ENCODE results near the gene MLLT1.

The MLLT1 gene

DNA sequence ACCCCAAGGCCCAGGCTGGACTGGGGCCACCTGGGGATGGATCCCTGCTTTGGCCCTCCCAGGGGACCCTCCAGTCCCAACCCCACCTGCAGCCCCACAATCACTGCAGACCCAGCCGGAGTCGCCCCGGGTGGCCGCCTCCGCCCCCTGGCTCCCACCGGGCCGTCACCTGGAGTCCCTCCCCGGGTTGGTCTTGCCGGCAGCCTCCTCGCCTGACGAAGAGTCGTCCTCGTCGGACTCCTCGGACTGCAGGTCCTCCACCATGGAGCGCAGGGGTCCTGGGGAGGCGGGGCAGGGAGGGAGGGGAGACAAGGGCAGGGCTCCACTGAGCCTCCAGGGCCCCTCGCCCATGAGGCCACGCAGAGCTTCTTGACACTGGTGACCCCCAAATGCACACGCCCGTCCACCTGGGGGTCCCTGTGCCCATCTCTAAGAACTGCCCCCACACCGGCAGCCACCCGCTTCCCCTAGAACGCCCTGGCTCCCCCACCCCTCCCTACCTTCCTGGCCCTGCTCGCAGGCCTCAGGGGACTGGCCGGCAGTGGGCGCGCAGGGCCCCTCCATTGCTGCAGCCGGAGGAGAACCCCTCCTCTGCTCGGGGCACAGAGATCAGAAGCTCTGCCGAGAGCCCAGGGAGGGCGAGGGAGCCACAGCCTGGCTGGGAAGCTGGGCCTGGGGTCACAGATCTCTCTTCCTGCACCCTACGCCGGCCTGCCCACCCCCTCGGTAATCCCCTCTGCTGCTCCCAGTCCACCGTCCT is 63.4 kb downstream of the MLLT1 start:
- Histone ChIP-seq H3K27me3 (ENCODE audit: insufficient read depth, poor library complexity, severe bottlenecking) (no peaks in the 10 kb centered on the region), H3K4me3 (ENCODE audit: severe bottlenecking) (no peak overlapping the region), H3K4me1 (ENCODE audit: insufficient read depth, poor library complexity, severe bottlenecking) (no peaks in the 10 kb centered on the region), H3K9me3 (ENCODE audit: severe bottlenecking) (no peaks in the 10 kb centered on the region), H3K27ac (ENCODE audit: poor library complexity, severe bottlenecking) (no peak overlapping the region), H3K36me3 (ENCODE audit: low read depth) (peaks cover 10% of the 10 kb centered on the region; the same call in 1 of the 2 replicates)
- no peak for ATAC-seq (ENCODE audit: low read depth)
- DNase-seq (ENCODE audit: low spot score) = peak; percentile 28
- TF ChIP-seq, protein P1, sequence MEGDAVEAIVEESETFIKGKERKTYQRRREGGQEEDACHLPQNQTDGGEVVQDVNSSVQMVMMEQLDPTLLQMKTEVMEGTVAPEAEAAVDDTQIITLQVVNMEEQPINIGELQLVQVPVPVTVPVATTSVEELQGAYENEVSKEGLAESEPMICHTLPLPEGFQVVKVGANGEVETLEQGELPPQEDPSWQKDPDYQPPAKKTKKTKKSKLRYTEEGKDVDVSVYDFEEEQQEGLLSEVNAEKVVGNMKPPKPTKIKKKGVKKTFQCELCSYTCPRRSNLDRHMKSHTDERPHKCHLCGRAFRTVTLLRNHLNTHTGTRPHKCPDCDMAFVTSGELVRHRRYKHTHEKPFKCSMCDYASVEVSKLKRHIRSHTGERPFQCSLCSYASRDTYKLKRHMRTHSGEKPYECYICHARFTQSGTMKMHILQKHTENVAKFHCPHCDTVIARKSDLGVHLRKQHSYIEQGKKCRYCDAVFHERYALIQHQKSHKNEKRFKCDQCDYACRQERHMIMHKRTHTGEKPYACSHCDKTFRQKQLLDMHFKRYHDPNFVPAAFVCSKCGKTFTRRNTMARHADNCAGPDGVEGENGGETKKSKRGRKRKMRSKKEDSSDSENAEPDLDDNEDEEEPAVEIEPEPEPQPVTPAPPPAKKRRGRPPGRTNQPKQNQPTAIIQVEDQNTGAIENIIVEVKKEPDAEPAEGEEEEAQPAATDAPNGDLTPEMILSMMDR (IDR thresholded peaks at IDR 0.05; ENCODE audit: poor library complexity, severe bottlenecking) = no peak

DNA sequence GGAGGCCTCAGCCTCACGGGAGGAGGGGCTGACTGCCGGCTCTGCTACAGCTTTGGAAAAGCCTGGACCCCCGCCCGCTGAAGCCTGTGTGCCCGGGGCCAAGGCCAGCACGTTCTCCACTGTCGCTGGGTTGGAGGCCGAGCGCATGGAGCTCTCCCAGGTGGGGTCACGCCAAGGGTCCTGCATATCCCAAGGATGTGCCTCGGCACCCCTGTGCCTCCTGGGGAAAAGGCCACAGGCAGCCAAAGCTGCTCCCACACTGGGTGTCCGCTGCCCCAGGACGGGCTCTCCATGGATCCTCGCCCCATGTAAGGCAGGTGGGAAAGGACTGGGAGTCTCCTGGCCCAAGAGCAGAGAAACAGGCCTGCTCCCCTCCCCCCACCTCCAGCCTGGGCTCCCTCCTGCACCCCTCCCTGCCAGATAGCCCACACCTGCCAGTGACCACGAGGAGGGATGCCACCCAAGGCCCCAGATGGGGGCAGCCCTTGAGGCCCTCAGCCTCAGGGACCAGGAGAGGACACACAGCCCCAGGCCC is 64.0 kb downstream of the MLLT1 start:
- Histone ChIP-seq H3K9me3 (ENCODE audit: severe bottlenecking) (no peaks in the 10 kb centered on the region), H3K4me1 (ENCODE audit: insufficient read depth, poor library complexity, severe bottlenecking) (no peaks in the 10 kb centered on the region), H3K27ac (ENCODE audit: poor library complexity, severe bottlenecking) (no peak overlapping the region), H3K36me3 (ENCODE audit: low read depth) (peaks cover 10% of the 10 kb centered on the region; the same call in 1 of the 2 replicates), H3K4me3 (ENCODE audit: severe bottlenecking) (no peak overlapping the region), H3K27me3 (ENCODE audit: insufficient read depth, poor library complexity, severe bottlenecking) (no peaks in the 10 kb centered on the region)
- DNase-seq (ENCODE audit: low spot score) (peak; percentile 45), ATAC-seq (ENCODE audit: low read depth) (no peak)
- TF ChIP-seq, protein P1 (IDR thresholded peaks at IDR 0.05; ENCODE audit: poor library complexity, severe bottlenecking) = no peak

DNA sequence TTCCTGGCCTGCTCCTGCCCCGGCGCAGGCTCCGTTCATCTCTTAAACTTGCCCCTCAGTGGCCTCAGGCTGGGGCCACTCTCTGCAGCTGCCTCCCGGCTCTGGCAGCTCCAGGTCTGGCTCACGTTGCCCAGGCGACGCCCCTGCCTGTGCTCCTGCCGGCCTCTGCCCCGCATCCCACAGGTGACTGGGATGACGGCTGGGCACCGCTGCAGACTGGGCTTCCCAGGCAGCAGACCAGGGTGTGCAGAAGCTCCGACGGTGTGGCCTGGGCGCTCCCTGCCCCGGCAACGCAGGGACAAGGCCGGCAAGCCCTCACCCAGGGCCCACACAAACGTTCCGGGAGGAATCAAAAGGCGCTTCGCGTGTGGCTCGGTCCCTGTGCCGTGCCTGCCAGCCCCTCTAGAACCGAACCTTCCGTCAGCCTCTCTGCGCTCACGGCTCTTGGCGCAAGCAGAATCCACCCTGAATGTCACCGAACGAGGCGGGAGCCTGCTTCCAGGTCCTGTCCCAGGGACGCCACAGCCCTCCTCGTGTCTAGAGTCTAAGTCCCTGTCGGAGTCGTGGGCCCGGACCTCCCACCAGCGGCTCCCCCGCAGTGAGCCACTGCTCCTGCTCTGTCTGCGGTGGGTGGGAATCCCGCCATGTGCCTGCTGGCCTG is 64.8 kb downstream of the MLLT1 start:
- H3K27me3 ChIP-seq (ENCODE audit: insufficient read depth, poor library complexity, severe bottlenecking) = no peaks in the 10 kb centered on the region
- H3K27ac ChIP-seq (ENCODE audit: poor library complexity, severe bottlenecking) = no peak overlapping the region
- DNase-seq (ENCODE audit: low spot score) = peak; percentile 58
- no peak for ATAC-seq (ENCODE audit: low read depth)
- TF ChIP-seq, protein P1 (IDR thresholded peaks at IDR 0.05; ENCODE audit: poor library complexity, severe bottlenecking) = no peak
- peaks cover 10% of the 10 kb centered on the region; the same call in 1 of the 2 replicates for H3K36me3 ChIP-seq (ENCODE audit: low read depth)
- no peak overlapping the region for H3K4me3 ChIP-seq (ENCODE audit: severe bottlenecking)
- H3K4me1 ChIP-seq (ENCODE audit: insufficient read depth, poor library complexity, severe bottlenecking) = no peaks in the 10 kb centered on the region
- no peaks in the 10 kb centered on the region for H3K9me3 ChIP-seq (ENCODE audit: severe bottlenecking)

DNA sequence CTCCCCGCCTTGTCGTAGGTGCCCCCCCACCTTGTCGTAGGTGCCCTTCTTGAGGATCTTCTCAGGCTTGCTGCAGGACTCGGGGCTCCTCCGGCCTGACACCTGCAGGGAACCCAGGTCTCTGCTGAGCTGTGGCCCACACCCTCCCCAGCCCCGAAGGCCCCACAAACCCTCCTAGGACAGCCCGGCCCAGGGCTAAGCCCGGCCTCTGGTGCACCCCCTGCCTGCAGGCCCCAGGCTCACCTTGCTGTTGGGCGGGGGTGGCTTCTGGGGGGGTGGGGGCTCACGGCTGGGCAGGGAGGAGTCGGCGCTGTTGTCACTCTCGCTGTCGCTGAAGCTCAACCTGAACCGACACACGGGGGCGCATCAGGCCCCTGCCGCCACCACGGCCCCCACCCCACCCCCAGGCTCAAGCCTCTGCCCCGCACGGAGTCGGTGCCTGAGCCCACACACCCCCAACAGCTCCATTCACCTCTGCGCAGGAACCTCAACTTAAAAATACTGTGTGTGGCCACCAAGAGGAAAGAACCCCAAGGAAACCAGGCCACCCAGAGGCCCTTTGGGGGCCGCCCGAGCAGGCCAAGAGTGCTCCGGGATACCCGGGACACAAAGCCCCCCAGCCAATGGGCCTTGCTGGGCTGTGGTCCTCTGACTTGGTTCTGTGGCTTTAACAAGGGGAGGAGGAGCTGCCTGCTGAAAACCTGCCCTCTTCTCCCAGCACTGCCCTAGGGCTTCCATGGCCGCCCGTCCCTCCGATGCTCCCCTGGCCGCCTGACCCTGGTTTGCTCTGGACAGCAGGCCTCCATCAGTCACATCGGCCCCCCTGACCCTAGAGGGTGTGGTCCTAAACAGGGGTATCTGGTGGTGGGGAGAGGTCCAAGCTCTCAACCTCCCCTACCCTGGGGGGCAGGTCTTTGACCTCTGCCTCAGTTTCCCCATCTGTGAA is 65.8 kb downstream of the MLLT1 start:
- TF ChIP-seq, protein P1 (IDR thresholded peaks at IDR 0.05; ENCODE audit: poor library complexity, severe bottlenecking) = no peak
- Histone ChIP-seq H3K36me3 (ENCODE audit: low read depth) (peaks cover 10% of the 10 kb centered on the region; the same call in 1 of the 2 replicates), H3K4me3 (ENCODE audit: severe bottlenecking) (no peak overlapping the region), H3K9me3 (ENCODE audit: severe bottlenecking) (no peaks in the 10 kb centered on the region), H3K27me3 (ENCODE audit: insufficient read depth, poor library complexity, severe bottlenecking) (no peaks in the 10 kb centered on the region), H3K4me1 (ENCODE audit: insufficient read depth, poor library complexity, severe bottlenecking) (no peaks in the 10 kb centered on the region), H3K27ac (ENCODE audit: poor library complexity, severe bottlenecking) (no peak overlapping the region)
- no peak for ATAC-seq (ENCODE audit: low read depth)
- peak; percentile 34 for DNase-seq (ENCODE audit: low spot score)
